HEK293 (cell line): ENCODE measurements around the gene NPW.

Experiments used
- CTCF ChIA-PET: fragments of 350-600 bp; formaldehyde crosslinking; extraction: SDS; loops from one replicate; lab custom pipeline; 2021; ENCODE audit warnings: antibody characterized with exemption; lab: Yijun Ruan, JAX
- POLR2A ChIA-PET: fragments of 300-600 bp; formaldehyde crosslinking; extraction: SDS; loops from one replicate; lab custom pipeline; 2020; ENCODE audit warnings: antibody characterized with exemption, inconsistent platforms; lab: Yijun Ruan, JAX
- H3K27ac ChIP-seq: fragments of 200-500 bp; sonication (Bioruptor generic); 2 replicates; pipeline ENCODE4 v1.5.1; 2014; ENCODE audit warnings: low read depth, low read length, control low read depth, inconsistent platforms; ENCODE audit errors: extremely low read depth
- H3K36me3 ChIP-seq, 2 experiments: fragments of 200-500 bp in 1 of 2; sonication (Bioruptor generic) in 1 of 2; 1 replicate in 1 of 2; 2 replicates in 1 of 2; pipeline ENCODE4 v1.5.1; 2014 to 2017; ENCODE audit warnings: inconsistent platforms in 2 of 2, low read length in 2 of 2; ENCODE audit not compliant: control insufficient read depth in 2 of 2, insufficient read depth in 1 of 2
- H3K4me1 ChIP-seq: fragments of 200-500 bp; sonication (Bioruptor generic); 2 replicates; pipeline ENCODE4 v1.5.1; 2014; ENCODE audit warnings: mild to moderate bottlenecking, low read length, inconsistent platforms; ENCODE audit not compliant: control insufficient read depth, insufficient read depth
- H3K4me3 ChIP-seq: 2 replicates; pipeline ENCODE4 v1.5.1; 2011; ENCODE audit warnings: low read depth, mild to moderate bottlenecking, control low read depth, low read length, moderate library complexity
- H3K9me3 ChIP-seq: fragments of 200-500 bp; sonication (Bioruptor generic); 2 replicates; pipeline ENCODE4 v1.5.1; 2014; ENCODE audit warnings: low read depth, low read length, inconsistent platforms; ENCODE audit not compliant: control insufficient read depth, insufficient read depth
- HIC1 ChIP-seq: fragments of 450-650 bp; formaldehyde crosslinking; IDR thresholded peaks from 2 replicates; pipeline ENCODE4 v1.5.1; 2016; ENCODE audit warnings: missing biosample characterization, missing genetic modification characterization
- ZBTB1 ChIP-seq: fragments of 450-650 bp; formaldehyde crosslinking; IDR thresholded peaks from 2 replicates; pipeline ENCODE4 v1.5.1; 2016; ENCODE audit warnings: missing biosample characterization, missing genetic modification characterization
- ZBTB6 ChIP-seq: fragments of 450-650 bp; formaldehyde crosslinking; IDR thresholded peaks from 2 replicates; pipeline ENCODE4 v1.5.1; 2017; ENCODE audit warnings: missing biosample characterization, missing genetic modification characterization
- ZBTB8A ChIP-seq: fragments of 450-650 bp; formaldehyde crosslinking; IDR thresholded peaks from 2 replicates; pipeline ENCODE4 v1.5.1; 2016; ENCODE audit warnings: missing biosample characterization, missing genetic modification characterization
- ZEB2 ChIP-seq: fragments of 450-650 bp; formaldehyde crosslinking; IDR thresholded peaks from 2 replicates; pipeline ENCODE4 v1.5.1; 2016; ENCODE audit warnings: missing biosample characterization, missing genetic modification characterization
- ZFP37 ChIP-seq: fragments of 450-650 bp; formaldehyde crosslinking; IDR thresholded peaks from 2 replicates; pipeline ENCODE4 v1.5.1; 2016; ENCODE audit warnings: missing biosample characterization, missing genetic modification characterization
- ZNF148 ChIP-seq: fragments of 450-650 bp; formaldehyde crosslinking; IDR thresholded peaks from 2 replicates; pipeline ENCODE4 v1.5.0; 2017; ENCODE audit warnings: missing biosample characterization, missing genetic modification characterization, borderline replicate concordance
- ZNF18 ChIP-seq: fragments of 450-650 bp; formaldehyde crosslinking; IDR thresholded peaks from 2 replicates; pipeline ENCODE4 v1.5.1; 2016; ENCODE audit warnings: missing biosample characterization, missing genetic modification characterization
- ZNF239 ChIP-seq: fragments of 450-650 bp; formaldehyde crosslinking; IDR thresholded peaks from 2 replicates; pipeline ENCODE4 v1.5.1; 2016; ENCODE audit warnings: missing biosample characterization, missing genetic modification characterization
- ZNF335 ChIP-seq: fragments of 450-650 bp; formaldehyde crosslinking; conservative IDR thresholded peaks from 2 replicates; pipeline ENCODE4 v1.5.1; 2016; ENCODE audit warnings: missing biosample characterization, missing genetic modification characterization
- ZNF341 ChIP-seq: fragments of 450-650 bp; formaldehyde crosslinking; IDR thresholded peaks from 2 replicates; pipeline ENCODE4; 2016; ENCODE audit warnings: low read depth, missing biosample characterization, missing genetic modification characterization
- ZNF366 ChIP-seq: fragments of 450-650 bp; formaldehyde crosslinking; conservative IDR thresholded peaks from 2 replicates; pipeline ENCODE4 v1.5.1; 2016; ENCODE audit warnings: missing biosample characterization, missing genetic modification characterization
- ZNF398 ChIP-seq: fragments of 450-650 bp; formaldehyde crosslinking; IDR thresholded peaks from 2 replicates; pipeline ENCODE4 v1.5.1; 2017; ENCODE audit warnings: missing biosample characterization, missing genetic modification characterization
- ZNF624 ChIP-seq: fragments of 450-650 bp; formaldehyde crosslinking; IDR thresholded peaks from 2 replicates; pipeline ENCODE4 v1.5.1; 2017; ENCODE audit warnings: missing biosample characterization, missing genetic modification characterization
- ZSCAN30 ChIP-seq: fragments of 450-650 bp; IDR thresholded peaks from 2 replicates; pipeline ENCODE4 v1.5.1; 2018; ENCODE audit warnings: missing biosample characterization, mild to moderate bottlenecking, missing genetic modification characterization, moderate library complexity

The NPW gene

GRCh38 chr16:1990351-1991134, 29.0 kb upstream of the NPW start (continued):
- TF ChIP-seq ZNF148 (tag by site-specific recombination) (no peak), ZFP37 (peak; percentile 22; the same call in 1 of the 2 replicates), ZBTB1 (tag by site-specific recombination) (no peak), ZNF624 (tag by site-specific recombination) (no peak), ZNF398 (tag by site-specific recombination) (peak; percentile 95), HIC1 (peak; percentile 58; the same call in 1 of the 2 replicates), ZBTB8A (peak; percentile 20; the same call in 1 of the 2 replicates), ZNF335 (peak; percentile 70), ZNF239 (tag by site-specific recombination) (no peak), ZNF18 (tag by site-specific recombination) (no peak), ZBTB6 (tag by site-specific recombination) (no peak), ZEB2 (tag by site-specific recombination) (peak; percentile 65)

GRCh38 chr16:1991135-1991551, 28.4 kb upstream of the NPW start:
- ChIA-PET CTCF (interaction anchor here (1.6 kb wide), 1 partner anchor 13 kb away, joined by 8 read pairs; no protein-coding TSS in a partner anchor), POLR2A (interaction anchor here (0.8 to 1.7 kb wide), 3 partner anchors 9 to 162 kb away, joined by 3 to 6 read pairs (median 4); partner anchors contain the start of gene RPS2)
- Histone ChIP-seq H3K4me1 (peaks cover 3% of the 10 kb centered on the region), H3K36me3 (peaks cover 0 to 12% of the 10 kb centered on the region in 2 experiments; a peak in 1 of 3 replicates), H3K27ac (no peak overlapping the region), H3K9me3 (no peaks in the 10 kb centered on the region), H3K4me3 (no peak overlapping the region)
- TF ChIP-seq ZNF341 (tag by site-specific recombination), result no peak
- TF ChIP-seq ZNF366 (tag by site-specific recombination), result no peak
- no peak for TF ChIP-seq ZSCAN30 (tag by site-specific recombination)
